NCI-H510A (cell line): ENCODE measurements around the gene ZNF821.
A peak's percentile ranks its signal among the peaks of the same experiment; 100 is the strongest.
"Not testable (repeated sequence)": the region's sequence is repeated elsewhere in the genome, so short reads cannot be mapped to it uniquely, and the experiment has no call there.

ENCODE experiments used
- DNase-seq: peaks from one replicate; lab custom pipeline; 2025; lab: John Stamatoyannopoulos, UW

ZNF821 gene

GRCh38 chr16:71902656-71903365 is 18.8 kb upstream of the ZNF821 start:
- DNase-seq: no peak

GRCh38 chr16:71899171-71899570 is 15.2 kb upstream of the ZNF821 start:
- no peak for DNase-seq

- no peak for DNase-seq
Observed at GRCh38 chr16:71896764-71897368, 12.9 kb upstream of the ZNF821 start.

- no peak for DNase-seq
Observed at GRCh38 chr16:71895679-71896365, 11.8 kb upstream of the ZNF821 start.

- peak; percentile 94 for DNase-seq
Observed at GRCh38 chr16:71894921-71895678, 11.1 kb upstream of the ZNF821 start, which contains the start of gene IST1. TSS of gene IST1 (plus strand) at chr16:71895531. CDS start at chr16:71915641, 20,110 bp downstream.

GRCh38 chr16:71894229-71894920 is 10.4 kb upstream of the ZNF821 start:
- DNase-seq: peak; percentile 5

GRCh38 chr16:71893888-71894228 is 9.9 kb upstream of the ZNF821 start:
- DNase-seq: no peak

- DNase-seq: no peak
Observed at GRCh38 chr16:71889147-71889546, 5.2 kb upstream of the ZNF821 start.

- DNase-seq: no peak
Observed at GRCh38 chr16:71885261-71885650, 1.3 kb upstream of the ZNF821 start.

GRCh38 chr16:71883168-71883848 is 674 bp downstream of the ZNF821 start:
- DNase-seq: peak; percentile 10

- peak; percentile 16 for DNase-seq
Observed at GRCh38 chr16:71882505-71883167, 1.3 kb downstream of the ZNF821 start.

GRCh38 chr16:71880176-71880575 is 3.8 kb downstream of the ZNF821 start:
- no peak for DNase-seq

- no peak for DNase-seq
Observed at GRCh38 chr16:71878911-71879310, 5.1 kb downstream of the ZNF821 start.

- DNase-seq: no peak
Observed at GRCh38 chr16:71873199-71873598, 10.8 kb downstream of the ZNF821 start.

GRCh38 chr16:71870818-71871217 is 13.2 kb downstream of the ZNF821 start:
- no peak for DNase-seq

GRCh38 chr16:71869089-71869488 is 14.9 kb downstream of the ZNF821 start:
- DNase-seq: no peak

- DNase-seq: no peak
Observed at GRCh38 chr16:71867939-71868338, 16.0 kb downstream of the ZNF821 start.

- DNase-seq: not testable (repeated sequence)
Observed at GRCh38 chr16:71867175-71867574, 16.8 kb downstream of the ZNF821 start.

GRCh38 chr16:71865173-71865863 is 18.7 kb downstream of the ZNF821 start:
- DNase-seq: no peak

- DNase-seq: no peak
Observed at GRCh38 chr16:71863995-71864394, 20.0 kb downstream of the ZNF821 start.
